EH (cell line): ENCODE data around the gene ZNF331.

Experiments used
- DNase-seq: peaks from one replicate; pipeline ENCODE4 v3.0.0-alpha.2; 2015; ENCODE audit warnings: low read depth

ZNF331 gene

DNA sequence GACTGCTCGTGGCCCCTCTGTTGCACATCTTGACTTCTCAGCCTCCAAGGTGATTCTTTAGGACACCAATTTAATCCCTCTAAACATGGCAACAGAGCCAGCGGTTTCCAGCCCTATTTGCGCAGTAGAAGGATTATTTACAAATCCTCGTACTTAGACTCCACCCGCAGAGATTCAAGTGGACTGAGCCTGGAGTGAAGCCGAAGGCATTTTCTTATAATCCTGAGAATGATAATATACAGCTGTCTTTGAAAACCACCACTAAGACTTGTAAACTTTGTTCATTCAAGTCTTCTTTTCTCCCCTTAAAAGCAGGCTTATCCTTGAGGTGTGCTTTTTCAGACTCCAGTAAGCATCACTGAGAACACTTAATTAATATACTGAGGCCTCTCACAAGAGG lies 89.0 kb downstream of the ZNF331 start:
- no peak for DNase-seq
